K562 (cell line): ENCODE measurements around the gene CALU. TPM values are rescaled to one million over a fixed set of nuclear protein-coding genes. Genes with fewer than 3 reads are reported as not detected.

Source experiments
- ELK1 ChIP-seq: sonication (generic); formaldehyde crosslinking; IDR thresholded peaks from 2 replicates; pipeline ENCODE4 v1.8.1; 2022; ENCODE audit warnings: missing genetic modification reagents
- FOXO4 ChIP-seq: fragments of 450-650 bp; formaldehyde crosslinking; IDR thresholded peaks from 2 replicates; pipeline ENCODE4 v1.4.0; 2020; ENCODE audit warnings: mild to moderate bottlenecking, moderate library complexity
- FUS ChIP-seq: fragments of 200-400 bp; formaldehyde crosslinking; optimal IDR thresholded peaks from 2 replicates; pipeline ENCODE3; 2017; ENCODE audit warnings: low read depth, low read length
- HMG20A ChIP-seq: fragments of 450-650 bp; formaldehyde crosslinking; conservative IDR thresholded peaks from 2 replicates; pipeline ENCODE4 v1.4.0; 2020; ENCODE audit warnings: mild to moderate bottlenecking, mixed read lengths
- HNRNPUL1 ChIP-seq: fragments of 200-400 bp; formaldehyde crosslinking; IDR thresholded peaks from 2 replicates; pipeline ENCODE4 v1.6.1; 2017; ENCODE audit warnings: low read length
- KHSRP ChIP-seq: fragments of 450-650 bp; IDR thresholded peaks from 2 replicates; pipeline ENCODE4 v1.6.1; 2017
- MYNN ChIP-seq, 2 experiments: sonication (generic); formaldehyde crosslinking in 1 of 2; IDR thresholded peaks; 2 replicates each; pipeline versions ENCODE4 v1.5.0 to v1.6.1; 2016 to 2020; ENCODE audit warnings: antibody characterized with exemption in 1 of 2, missing genetic modification reagents in 1 of 2
- SIRT6 ChIP-seq: IDR thresholded peaks from one replicate; pipeline ENCODE4 v1.6.1; 2012; ENCODE audit warnings: low read depth, mild to moderate bottlenecking, control low read depth, inconsistent platforms, low read length, moderate library complexity
- SMARCC2 ChIP-seq: fragments of 450-650 bp; IDR thresholded peaks from 2 replicates; pipeline ENCODE4 v1.6.1; 2017; ENCODE audit warnings: antibody characterized with exemption, moderate library complexity, mild to moderate bottlenecking, low read depth
- STAT5A ChIP-seq: IDR thresholded peaks from 2 replicates; pipeline ENCODE4 v1.6.1; 2012; ENCODE audit warnings: low read length, inconsistent platforms, borderline replicate concordance
- TEAD2 ChIP-seq: fragments of 450-650 bp; IDR thresholded peaks from 2 replicates; pipeline ENCODE4 v1.6.1; 2016; ENCODE audit warnings: missing genetic modification characterization, control low read depth, missing compliant biosample characterization
- TGIF2 ChIP-seq: sonication (generic); formaldehyde crosslinking; IDR thresholded peaks from 2 replicates; pipeline ENCODE4 v1.8.1; 2022; ENCODE audit warnings: mild to moderate bottlenecking, missing genetic modification reagents, moderate library complexity
- TRIM28 ChIP-seq: fragments of 450-650 bp; IDR thresholded peaks from 2 replicates; pipeline ENCODE4 v1.6.1; 2017
- ZBTB1 ChIP-seq: sonication (generic); formaldehyde crosslinking; IDR thresholded peaks from 2 replicates; pipeline ENCODE4 v1.8.1; 2023; ENCODE audit warnings: missing genetic modification reagents, low read depth, mild to moderate bottlenecking, borderline replicate concordance
- ZBTB33 ChIP-seq: sonication (generic); formaldehyde crosslinking; IDR thresholded peaks from 2 replicates; pipeline ENCODE4 v1.8.1; 2023; ENCODE audit warnings: mild to moderate bottlenecking, missing genetic modification reagents
- ZEB2 ChIP-seq: fragments of 450-650 bp; IDR thresholded peaks from 2 replicates; pipeline ENCODE4 v1.6.1; 2016
- ZNF134 ChIP-seq: fragments of 250-450 bp; sonication (Bioruptor Pico); conservative IDR thresholded peaks from 2 replicates; pipeline ENCODE4 v1.4.0; 2020
- ZNF224 ChIP-seq: sonication (generic); formaldehyde crosslinking; IDR thresholded peaks from 2 replicates; pipeline ENCODE4 v1.8.0; 2022; ENCODE audit warnings: mild to moderate bottlenecking, missing genetic modification reagents
- ZNF41 ChIP-seq: fragments of 250-450 bp; sonication (Bioruptor Pico); conservative IDR thresholded peaks from 2 replicates; pipeline ENCODE4 v1.4.0; 2020; ENCODE audit warnings: mild to moderate bottlenecking
- ZNF655 ChIP-seq: fragments of 250-450 bp; sonication (Bioruptor Pico); IDR thresholded peaks from 2 replicates; pipeline ENCODE4 v1.5.0; 2021
- polyA plus RNA-seq, 8 experiments: library from polyadenylated mRNA; depleted of rRNA in 4 of 8; stranded (reverse) in 5 of 8; unstranded in 3 of 8; fragments of >200 nt; fragmentation: Nextera tagmentation in 2 of 8; fragmentation: Illumina TruSeq in 1 of 8; extraction: Ambion mirVana in 2 of 8; extraction: Trizol in 1 of 8; gene quantifications; 2 replicates each; pipeline versions ENCODE4 v1.2.1 to v1.2.3, GENCODE V29; 2011 to 2014; ENCODE audit warnings: inconsistent platforms in 1 of 8, missing spikeins in 1 of 8
- total RNA-seq, 7 experiments: library from RNA; depleted of rRNA in 6 of 7; stranded (reverse); fragments of >200 nt in 6 of 7; fragmentation: Illumina TruSeq in 2 of 7; extraction: Trizol in 2 of 7; gene quantifications; 2 replicates each; pipeline versions ENCODE4 v1.2.1 to v1.2.3, GENCODE V29; 2011 to 2021; ENCODE audit warnings: low replicate concordance in 1 of 7

The CALU gene
- total and polyA plus RNA-seq, 9 of the 15 experiments (the other 6 are each of a cell fraction or from before 2014, with no cell fraction given), result 166 to 286 (median 215) TPM

- TF ChIP-seq FOXO4 (CRISPR knock-in tag), result no peak
- no peak for TF ChIP-seq ZBTB33 (CRISPR knock-in tag)
- TF ChIP-seq SMARCC2, result 0 out of 2 replicates have a peak, but pooled peaks have one; percentile 47
- peak; percentile 61; the same call in 1 of the 2 replicates for TF ChIP-seq ZBTB1 (CRISPR knock-in tag)
- no peak; the same call in 1 of the 2 replicates for TF ChIP-seq TGIF2
- no peak; the same call in 1 of the 2 replicates for TF ChIP-seq KHSRP
- TF ChIP-seq HNRNPUL1, result 0 out of 2 replicates have a peak, but pooled peaks have one; percentile 42
- peak; percentile 90 for TF ChIP-seq ZNF224 (CRISPR knock-in tag)
- no peak for TF ChIP-seq TRIM28
- no peak for TF ChIP-seq ELK1
- TF ChIP-seq STAT5A, result no peak
- TF ChIP-seq TEAD2 (tag), result no peak
- TF ChIP-seq ZEB2, result 0 out of 2 replicates have a peak, but pooled peaks have one; percentile 45
- no peak for TF ChIP-seq MYNN (IDR thresholded peaks at IDR 0.05)
- TF ChIP-seq MYNN (CRISPR knock-in tag; IDR thresholded peaks at IDR 0.05), result no peak
- TF ChIP-seq SIRT6, result no peak
- TF ChIP-seq HMG20A, result no peak
- TF ChIP-seq ZNF41, result no peak
- TF ChIP-seq ZNF655 (CRISPR knock-in tag), result no peak
- 0 out of 2 replicates have a peak, but pooled peaks have one; percentile 12 for TF ChIP-seq ZNF134 (CRISPR knock-in tag)
- TF ChIP-seq FUS, result peak; percentile 59
Measured at GRCh38 chr7:128739048-128739962, at the start of gene CALU (continued).
